Gastroesophageal sphincter (tissue), 3 donors: ENCODE measurements around the gene SKOR2.

Source experiments
- CTCF ChIP-seq, 4 experiments: fragments of 200-600 bp in 2 of 4; fragments of 450-650 bp in 2 of 4; sonication (generic) in 1 of 4; IDR thresholded peaks; one replicate each; pipeline ENCODE4 v1.5.1; 2017 to 2019; ENCODE audit warnings: antibody characterized with exemption in 4 of 4, mild to moderate bottlenecking in 2 of 4, moderate library complexity in 2 of 4
- POLR2A ChIP-seq, 2 donors: fragments of 450-650 bp; IDR thresholded peaks; one replicate each; pipeline ENCODE4 v1.6.1; 2017; ENCODE audit warnings: antibody characterized with exemption in 2 of 2, mild to moderate bottlenecking in 2 of 2, moderate library complexity in 1 of 2

- no peak for TF ChIP-seq CTCF (IDR thresholded peaks at IDR 0.05)
- no peak for TF ChIP-seq POLR2A (IDR thresholded peaks at IDR 0.05)
Observed at GRCh38 chr18:47191961-47192360, 59.5 kb downstream of the SKOR2 start.
